ENCODE results near the gene PAX1.

The PAX1 gene

DNA sequence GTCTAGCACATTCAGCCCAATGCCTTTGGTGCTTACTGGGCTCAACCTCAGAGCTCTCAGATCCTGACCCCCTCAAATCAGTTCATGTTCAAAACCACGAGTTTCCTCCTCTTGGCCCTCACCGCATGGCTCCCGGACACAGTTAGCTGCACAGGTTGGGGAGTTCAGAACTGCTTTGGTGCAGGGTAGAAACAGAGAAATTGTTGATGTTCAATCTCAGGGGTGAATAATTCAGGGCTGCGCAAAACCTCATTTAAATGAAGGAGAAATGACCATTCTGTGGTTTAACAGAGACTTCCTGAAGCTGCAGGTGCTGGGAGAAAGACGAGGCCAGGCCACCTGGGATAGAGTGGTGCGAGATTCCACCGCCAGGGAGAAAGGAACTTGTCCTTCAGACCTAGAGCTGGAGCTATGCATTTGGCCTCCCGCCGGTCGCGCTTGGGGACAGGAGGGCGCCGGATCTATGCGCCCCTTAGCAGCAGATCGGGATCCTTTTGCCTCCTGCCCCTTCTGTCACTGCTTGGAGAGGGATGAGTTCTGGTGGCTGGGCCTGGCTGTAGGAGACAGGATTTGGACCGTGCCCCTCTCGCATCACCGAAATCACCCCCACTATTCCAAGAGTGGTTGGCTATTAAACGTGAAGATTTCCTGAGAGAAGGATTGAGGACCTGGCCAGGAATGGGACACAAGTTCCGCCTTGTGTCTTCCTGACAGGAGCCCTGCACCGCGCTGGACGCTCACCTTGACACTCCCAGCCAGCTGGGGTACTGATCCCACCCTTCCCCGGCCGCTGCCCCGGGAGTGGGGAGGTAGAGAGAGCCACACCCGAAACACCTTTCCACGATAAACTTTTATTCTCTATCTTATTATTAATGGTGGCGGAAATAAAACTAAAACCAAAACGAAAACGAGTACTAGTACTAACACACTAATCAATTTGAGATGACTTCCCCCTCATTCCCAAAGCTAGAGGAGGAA lies 767 bp upstream of the PAX1 start:
- TF ChIP-seq, protein P1, sequence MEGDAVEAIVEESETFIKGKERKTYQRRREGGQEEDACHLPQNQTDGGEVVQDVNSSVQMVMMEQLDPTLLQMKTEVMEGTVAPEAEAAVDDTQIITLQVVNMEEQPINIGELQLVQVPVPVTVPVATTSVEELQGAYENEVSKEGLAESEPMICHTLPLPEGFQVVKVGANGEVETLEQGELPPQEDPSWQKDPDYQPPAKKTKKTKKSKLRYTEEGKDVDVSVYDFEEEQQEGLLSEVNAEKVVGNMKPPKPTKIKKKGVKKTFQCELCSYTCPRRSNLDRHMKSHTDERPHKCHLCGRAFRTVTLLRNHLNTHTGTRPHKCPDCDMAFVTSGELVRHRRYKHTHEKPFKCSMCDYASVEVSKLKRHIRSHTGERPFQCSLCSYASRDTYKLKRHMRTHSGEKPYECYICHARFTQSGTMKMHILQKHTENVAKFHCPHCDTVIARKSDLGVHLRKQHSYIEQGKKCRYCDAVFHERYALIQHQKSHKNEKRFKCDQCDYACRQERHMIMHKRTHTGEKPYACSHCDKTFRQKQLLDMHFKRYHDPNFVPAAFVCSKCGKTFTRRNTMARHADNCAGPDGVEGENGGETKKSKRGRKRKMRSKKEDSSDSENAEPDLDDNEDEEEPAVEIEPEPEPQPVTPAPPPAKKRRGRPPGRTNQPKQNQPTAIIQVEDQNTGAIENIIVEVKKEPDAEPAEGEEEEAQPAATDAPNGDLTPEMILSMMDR (IDR thresholded peaks at IDR 0.05): no peak

DNA sequence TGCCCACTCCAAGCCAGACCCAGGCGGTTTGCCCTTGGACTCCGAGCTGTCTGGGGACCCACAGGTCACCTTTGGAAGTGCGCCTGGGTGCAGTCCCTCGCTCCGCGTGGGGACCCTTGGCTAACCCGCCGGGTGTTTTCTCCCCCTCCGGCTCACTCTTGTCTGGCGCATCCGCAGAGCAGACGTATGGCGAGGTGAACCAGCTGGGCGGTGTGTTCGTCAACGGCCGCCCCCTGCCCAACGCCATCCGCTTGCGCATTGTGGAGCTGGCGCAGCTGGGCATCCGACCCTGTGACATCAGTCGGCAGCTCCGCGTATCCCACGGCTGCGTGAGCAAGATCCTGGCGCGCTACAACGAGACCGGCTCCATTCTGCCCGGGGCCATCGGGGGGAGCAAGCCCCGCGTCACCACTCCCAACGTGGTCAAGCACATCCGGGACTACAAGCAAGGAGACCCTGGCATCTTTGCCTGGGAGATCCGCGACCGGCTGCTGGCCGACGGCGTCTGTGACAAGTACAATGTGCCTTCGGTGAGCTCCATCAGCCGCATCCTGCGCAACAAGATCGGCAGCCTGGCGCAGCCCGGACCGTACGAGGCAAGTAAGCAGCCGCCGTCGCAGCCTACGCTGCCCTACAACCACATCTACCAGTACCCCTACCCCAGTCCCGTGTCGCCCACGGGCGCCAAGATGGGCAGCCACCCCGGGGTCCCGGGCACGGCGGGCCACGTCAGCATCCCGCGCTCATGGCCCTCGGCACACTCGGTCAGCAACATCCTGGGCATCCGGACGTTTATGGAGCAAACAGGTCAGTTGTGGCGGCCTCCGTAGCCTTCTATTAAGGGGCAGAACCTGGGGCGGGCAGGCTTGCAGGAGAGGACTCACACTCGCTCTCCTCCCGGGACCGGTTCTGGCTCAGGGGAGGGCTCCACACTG lies 1.1 kb downstream of the PAX1 start:
- TF ChIP-seq, protein P1 (IDR thresholded peaks at IDR 0.05): no peak

DNA sequence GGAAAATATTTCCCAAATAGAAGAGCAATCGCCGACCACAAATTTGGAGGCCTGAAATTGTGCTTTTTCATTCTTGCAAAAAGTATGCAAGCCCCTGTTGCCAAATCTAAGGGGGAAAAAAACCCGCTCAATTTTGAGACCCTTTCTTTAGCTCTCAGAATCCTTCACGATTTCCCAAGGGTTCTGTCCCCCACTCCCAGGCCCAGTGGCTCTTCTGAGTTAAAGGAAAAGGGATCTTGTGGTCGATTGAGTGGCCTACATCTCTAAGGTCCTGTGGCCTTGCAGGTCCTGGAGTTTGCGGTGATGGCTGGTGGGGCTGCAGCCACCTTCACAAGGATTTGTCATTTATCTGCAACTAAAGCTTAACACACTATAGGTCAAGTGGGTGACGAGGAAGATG lies 1.8 kb downstream of the PAX1 start:
- TF ChIP-seq, protein P1 (IDR thresholded peaks at IDR 0.05): no peak

DNA sequence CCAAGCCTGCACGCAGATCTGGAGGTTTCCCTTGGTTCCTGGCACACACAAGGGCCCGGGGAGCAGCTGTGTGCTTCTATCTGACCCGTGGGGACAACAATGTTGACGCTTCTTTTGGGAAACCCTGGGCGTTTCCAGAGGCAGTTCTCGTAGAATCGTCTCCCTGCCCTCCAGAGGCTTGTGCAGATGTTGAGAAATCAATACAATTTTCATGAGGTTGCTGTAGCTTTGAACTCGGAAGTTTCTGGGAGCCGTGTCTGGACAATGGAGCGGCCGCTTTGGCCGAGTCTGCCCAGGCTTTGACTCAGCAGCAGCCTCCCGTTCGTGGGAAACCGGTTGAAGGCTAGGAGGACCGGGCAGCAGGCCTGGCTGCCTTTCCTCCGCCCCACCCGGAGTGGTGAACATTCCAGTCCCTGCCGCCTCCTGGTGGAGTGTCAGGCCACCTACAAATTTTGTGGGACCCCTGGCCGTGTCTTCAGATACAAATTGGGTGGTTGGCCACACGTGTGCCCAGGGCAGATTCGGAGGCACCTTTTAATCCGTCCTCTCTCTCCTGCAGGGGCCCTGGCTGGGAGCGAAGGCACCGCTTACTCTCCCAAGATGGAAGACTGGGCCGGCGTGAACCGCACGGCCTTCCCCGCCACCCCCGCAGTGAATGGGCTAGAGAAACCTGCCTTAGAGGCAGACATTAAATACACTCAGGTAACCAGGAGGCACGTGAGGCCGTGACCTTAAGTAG lies 2.7 kb downstream of the PAX1 start:
- TF ChIP-seq, protein P1 (IDR thresholded peaks at IDR 0.05): no peak

DNA sequence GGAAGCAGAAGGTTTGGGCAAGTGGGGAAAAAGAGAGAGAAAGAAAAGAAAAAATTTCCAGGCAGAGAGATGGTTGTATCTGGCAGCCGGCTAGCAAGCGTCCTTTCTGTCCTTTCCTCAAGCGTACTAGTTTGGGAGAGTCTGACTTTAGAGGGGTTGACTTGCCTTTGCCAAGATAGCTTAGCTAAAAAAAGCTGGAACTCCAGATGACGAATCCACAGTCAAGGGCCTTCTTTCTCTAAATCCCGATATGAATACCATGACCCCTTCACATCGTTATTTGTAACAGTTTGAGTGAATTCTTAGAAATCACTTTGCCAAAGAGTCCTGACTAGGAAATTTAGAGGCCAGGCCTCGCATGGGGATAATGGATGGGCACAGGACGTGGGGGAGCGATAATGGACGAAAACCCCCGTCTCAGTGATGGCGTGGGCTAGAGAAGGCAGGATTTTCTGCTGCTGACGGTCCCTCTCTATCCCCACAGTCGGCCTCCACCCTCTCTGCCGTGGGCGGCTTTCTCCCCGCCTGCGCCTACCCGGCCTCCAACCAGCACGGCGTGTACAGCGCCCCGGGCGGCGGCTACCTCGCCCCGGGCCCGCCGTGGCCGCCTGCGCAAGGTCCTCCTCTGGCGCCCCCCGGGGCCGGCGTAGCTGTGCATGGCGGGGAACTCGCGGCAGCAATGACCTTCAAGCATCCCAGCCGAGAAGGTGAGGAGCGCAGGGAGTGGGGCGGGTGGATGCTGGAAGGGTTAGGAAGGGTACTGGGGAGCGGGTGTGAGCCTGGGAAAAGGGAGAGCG lies 3.5 kb downstream of the PAX1 start:
- TF ChIP-seq, protein P1 (IDR thresholded peaks at IDR 0.05): no peak

DNA sequence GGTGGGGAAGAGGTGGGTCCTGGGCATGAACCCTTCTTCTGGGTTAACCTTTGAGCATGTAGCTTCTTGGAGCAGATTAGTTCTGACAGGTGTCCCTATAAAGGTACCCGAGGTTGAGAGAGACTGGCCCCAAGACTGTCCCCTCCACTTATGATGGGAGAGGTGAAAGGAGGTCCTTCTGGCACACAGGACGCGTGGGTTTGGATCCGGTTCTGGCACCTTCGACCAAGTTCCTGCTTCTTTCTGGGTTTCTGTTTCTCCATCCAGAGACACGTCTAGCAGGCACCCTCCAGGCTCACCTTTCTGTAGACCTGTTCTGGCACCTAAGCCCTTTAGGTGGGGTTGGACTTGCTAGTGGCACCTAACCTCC lies 4.1 kb downstream of the PAX1 start:
- TF ChIP-seq, protein P1 (IDR thresholded peaks at IDR 0.05): no peak
